Superior temporal gyrus (tissue), 1 donor: ENCODE results near the gene SPHK1.

Experiments used
- DNase-seq: peaks from one replicate; pipeline ENCODE4 v3.0.0-alpha.2; 2016; ENCODE audit errors: extremely low spot score

The SPHK1 gene

DNA sequence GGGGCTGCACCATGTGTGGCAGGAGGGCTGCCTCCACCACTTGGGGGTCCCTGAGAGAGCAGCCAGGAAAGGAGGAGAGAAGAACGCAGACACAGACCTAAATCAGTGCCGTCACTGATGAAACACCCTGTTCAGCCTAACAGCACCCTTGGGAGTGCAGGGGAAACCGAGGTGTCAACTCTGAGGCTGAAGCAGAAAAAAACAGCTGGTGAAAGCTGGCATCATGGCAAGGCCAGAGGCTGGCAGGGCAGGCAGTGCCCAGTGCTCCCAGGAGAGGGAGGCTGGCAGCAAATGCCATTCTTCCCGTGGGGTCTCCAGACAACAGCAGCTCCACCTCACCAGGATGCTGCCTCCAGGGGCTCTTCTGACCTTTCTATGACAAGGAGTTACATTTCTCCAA, 23.1 kb downstream of the SPHK1 start:
- no peak for DNase-seq

DNA sequence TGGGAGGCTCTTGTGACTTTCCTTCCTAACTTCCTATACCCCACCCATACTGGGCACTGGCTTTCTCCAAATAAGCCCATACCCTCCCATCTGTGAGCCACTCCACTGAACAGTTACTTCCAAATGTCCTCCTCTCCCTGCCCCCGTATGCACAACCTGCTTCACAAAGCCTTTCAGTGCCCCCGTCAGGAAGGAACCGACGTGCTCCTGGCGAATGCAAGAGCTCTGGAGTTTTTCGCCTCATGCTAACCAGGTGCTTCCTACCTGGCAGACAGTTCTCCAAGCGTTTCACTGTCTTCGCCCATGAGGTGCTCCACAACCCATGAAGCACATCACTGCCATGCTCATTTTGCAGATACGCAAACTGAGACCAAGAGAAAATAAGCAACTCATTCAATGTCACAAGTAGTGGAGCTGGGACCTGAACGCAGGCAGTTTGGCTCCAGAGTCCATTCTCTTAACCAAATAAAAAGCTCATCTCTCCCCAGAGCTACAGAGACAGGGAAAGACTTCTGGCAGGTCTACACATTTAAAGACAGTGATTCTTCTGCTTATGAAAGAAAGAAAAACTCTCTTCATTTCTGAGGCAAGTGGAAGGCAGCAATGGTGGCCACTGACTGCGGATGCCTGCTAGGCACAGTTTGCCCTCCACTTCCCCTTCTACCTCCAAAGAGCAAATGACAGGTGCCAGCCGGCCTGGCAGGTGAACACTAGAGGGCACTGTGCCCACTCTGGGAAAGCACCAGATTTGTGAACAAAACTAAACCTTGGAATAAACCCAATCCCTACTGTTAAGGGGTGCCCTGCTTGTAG, 23.8 kb downstream of the SPHK1 start:
- DNase-seq: peak; percentile 68

DNA sequence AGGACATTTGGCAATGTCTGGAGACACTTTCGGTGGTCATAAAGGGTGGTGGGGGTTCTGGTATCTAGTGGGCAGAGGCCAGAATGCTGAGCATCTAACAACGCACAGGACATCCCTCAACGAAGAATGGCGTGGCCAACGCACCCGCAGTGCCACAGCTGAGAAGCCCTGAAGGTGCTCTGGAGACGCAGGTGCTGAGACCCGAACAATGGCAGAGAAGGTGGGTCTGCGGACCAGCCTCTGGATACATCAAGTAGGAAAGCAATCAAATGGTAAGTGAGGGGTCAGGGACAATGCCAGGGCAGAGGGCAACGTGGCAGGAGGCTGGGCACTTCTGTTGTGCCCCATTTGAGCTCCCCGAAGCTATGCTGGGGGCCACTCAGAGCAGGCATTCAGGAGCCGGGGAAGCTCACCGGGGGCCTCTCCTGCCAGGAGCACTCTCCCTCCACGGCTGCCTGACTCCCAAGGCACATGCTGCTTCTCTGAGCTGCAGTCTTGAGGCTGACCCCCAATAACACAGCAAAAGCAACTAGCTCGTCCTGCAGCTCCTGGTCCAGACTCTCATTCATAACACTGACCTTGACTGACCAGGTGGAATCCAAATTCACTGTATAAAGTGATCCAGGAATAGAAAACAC, 26.0 kb downstream of the SPHK1 start:
- DNase-seq: no peak

DNA sequence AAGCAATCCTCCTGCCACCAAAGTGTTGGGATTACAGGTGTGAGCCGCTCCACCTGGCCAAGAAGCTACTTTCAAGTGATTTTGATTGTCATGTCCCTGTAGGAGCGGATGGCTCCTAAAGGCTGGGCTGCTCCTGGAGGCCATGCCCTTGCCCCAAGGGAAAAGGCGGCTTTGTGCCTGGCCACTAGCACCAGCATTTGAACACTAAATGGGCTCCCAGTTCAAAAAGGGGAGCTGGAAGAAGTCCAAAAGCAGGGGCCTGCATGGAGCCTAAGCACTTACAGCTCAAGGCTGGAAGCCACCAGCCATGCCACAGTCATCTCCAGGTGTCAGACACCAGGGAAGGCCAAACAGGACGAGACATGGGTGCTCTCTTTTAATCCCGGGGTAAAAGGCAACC, 26.8 kb downstream of the SPHK1 start:
- DNase-seq: no peak

DNA sequence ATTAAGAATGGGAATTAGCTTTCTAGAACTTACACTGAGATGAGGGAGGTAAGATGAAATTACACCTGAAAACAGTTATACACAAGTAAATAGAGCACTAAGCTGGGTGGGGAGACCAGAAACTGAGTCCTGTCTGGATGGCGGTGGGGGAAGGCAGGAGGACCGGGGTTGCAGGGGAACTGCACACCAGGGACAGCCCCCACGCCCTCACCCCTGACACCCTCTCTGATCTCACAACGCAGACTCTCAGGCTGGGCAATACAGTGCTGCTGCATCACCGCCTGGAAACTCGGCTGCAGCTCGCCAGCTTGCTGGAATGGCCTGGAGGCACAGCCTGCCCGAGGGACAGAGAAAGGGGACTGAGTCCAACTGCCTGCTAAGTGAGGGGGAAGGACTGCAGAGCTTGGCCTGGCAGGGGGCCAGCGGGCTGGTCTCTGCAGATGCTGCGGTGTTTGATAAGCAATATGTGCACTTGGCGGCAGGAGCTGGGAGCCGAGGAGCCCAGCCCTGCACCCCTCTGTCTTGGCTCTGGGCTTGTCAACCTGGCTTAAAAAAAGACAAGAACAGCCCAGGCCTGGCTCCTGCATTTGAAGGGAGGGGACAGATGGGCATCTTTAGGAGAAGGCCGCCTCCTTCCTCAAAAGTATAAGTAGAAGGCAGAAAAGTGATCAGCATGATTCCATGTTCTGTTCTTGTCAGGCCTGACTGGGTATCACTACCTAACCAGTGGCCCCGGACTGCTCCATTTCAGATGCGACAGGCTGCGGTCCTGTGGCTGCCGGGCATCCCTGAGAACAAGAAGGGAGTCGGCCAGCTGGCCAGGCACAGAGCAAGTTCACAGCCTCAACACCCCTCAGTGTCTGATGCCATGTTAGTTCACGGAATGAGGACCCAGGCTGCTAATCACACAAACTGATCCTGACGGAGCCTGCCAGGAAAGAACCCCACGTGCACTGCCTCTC, 30.2 kb downstream of the SPHK1 start:
- peak; percentile 63 for DNase-seq

DNA sequence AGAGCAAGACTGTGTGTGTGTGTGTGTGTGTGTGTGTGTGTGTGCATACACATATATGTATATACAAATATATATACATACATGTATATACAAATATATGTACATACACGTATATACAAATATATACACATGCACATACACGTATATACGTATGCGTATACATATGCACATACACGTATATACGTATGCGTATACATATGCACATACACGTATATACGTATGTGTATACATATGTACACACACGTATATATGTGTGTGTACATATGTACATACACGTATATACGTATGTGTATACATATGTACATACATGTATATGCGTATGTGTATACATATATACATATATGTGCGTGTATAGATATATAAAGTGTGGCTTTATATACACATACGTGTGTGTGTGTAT, 31.4 kb downstream of the SPHK1 start:
- DNase-seq: no peak

DNA sequence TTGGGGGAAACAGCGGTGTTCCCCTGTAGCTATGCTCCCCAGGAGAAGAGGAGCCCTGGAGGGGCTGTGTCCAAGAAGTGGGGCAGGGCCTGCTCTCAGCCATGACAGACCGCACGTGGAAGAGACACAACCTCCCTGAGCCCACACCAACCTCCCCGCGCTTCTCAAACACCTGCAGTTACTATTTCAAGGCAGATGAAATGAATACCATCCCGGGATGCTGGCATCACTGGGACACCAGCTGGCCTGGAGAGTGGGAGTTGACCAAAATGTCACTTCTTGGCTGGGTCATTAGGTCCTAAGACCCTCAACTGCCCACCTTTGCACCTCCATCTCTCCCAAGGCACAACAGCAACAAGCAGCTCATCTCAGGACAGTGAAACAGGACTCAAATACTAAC, 32.0 kb downstream of the SPHK1 start:
- DNase-seq: no peak

DNA sequence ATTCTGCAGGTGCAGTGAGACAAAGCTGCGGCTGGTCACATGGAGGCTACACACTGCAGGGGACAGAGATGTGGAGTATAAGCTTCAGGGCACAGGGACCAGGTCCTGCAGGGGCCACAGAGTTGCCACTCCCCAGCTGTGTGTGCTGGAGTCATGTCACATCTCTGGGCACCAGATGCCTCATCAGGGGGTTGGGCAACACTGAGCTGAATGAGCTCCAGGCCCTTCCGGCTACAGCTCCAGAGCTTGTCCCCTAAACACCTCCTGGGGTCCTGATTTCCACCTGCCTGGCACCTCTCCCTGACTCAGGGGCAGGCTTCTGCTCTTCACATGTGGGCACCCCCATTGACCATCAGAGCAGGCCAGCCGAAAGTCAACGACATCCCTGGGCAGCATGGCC, 32.5 kb downstream of the SPHK1 start:
- DNase-seq: no peak

DNA sequence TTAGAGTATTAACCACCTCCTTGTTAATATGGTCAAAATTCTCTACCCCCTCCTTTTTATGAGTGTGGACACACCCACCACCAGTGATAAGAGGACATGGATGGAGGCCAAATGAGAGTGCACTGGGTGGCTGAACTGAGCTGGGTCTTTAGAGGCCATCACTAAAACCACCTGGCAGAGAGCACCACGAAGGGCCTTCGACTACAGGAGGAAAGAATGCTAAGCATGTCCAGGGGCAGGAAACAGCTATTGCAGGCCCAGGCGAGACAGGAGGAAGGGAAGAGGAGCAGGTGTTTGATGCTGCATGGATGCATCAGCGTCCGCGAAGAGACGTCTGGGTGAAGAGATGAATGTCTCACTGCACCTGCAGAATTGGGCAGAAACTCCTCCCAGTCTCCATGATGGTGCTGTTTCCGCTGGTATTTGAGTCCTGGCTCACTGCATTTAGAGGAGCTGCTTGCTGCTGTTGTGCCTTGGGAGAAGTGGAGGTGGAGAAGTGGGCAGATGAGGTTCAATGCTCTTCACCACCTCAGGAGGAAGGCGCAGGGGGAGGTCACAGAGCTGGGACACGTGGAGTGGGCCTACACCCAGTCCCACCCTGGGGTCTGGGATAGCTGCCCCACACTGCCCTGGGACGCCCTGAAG, 33.2 kb downstream of the SPHK1 start:
- no peak for DNase-seq

DNA sequence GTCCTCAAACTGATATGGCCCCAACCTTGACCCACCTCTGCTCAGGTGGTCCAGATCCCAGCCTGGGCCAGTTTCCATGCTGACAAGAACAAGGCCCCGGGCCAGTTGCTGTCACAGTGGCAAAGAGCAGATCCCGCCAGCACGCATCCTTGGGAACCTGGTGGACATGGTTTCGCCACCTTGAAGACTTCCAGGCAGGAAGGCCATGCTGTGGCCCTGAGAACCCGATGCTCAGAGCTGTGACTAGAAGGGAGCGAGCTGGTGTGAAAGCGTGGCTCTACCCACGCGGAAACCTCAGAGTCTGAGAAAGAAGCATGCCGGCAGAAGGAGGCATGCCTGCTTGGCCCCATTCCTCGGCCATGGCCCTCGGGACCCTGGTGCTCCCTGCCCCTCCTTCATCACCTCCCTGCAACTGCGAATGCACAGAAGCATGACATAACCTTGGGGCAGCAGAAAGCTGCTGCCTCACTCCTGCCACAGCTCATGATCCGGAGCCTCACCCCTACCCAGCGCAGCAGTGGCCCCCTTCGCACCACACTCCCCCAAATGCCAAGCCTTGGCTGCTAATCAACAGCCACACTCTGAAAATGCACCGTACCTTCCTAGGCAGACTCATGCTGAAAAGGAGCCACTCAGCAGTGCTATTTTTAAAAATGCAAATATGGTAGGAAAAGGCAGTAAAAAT, 35.3 kb downstream of the SPHK1 start:
- peak; percentile 44 for DNase-seq

DNA sequence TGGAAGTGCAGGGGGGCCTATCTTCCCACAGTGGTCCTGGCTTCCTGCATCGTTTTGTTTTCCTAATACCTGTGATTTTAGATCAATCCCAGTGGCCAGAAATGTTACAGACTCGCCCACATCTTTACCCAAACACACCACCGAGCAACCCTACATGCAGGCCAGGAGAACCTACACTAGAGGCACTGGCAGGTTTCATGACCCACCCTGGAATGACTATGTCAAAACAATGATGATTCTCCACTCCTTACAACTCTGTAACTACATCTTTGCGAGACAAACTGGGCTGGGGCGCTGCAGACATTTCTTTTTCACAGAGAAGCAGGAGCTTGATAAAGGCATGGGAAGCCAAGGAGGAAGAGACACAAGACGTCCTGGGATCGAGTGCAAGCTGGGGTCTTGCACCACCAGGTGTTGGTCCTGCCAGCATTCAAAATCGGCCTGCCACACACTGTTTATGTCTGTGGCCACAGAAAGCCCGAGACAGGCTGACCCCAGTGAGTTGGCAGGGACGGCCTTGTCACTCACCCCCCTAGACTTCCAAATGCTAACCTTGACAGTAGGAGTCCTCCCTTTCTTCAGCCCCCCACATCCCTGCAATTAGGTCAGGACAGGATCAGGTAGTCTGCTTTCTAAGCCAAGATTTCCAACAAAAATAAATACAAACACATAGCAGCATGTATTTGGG, 36.1 kb downstream of the SPHK1 start:
- no peak for DNase-seq

DNA sequence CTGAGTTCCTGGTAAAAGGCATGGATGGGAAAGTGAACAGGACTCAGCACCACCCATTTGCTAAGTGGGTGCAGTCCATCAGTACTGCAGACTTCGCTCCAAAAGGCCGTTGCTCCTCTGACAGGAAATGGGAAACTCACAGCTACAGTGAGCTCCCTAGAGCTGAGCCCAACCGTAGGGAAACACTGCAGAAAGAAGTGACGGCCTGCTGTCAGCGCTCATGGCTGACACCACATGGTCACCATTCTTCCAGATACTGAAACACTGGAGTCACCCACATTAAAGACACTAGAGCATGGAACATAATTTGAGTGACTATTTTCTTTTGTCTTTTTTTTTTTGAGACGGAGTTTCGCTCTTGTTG, 36.6 kb downstream of the SPHK1 start:
- DNase-seq: peak; percentile 31

DNA sequence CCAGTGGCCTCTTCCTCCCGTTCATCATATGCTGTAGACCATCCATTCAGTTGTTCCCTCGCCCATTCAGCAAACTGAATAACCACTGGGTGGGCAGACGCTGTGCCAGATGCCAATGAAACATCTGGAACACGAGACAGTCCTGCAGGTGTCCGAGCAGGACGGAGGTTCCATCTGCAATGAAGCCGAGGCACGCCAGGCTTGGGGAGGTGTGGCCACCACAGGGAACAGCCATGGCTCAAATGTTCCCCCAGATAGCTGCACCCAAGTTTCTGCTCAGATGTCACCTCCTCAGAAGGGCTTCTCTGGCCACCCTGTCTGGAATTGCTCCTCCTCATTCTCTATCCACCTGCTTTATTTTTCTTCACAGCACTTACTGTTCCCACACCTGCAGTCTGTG, 38.0 kb downstream of the SPHK1 start:
- no peak for DNase-seq

DNA sequence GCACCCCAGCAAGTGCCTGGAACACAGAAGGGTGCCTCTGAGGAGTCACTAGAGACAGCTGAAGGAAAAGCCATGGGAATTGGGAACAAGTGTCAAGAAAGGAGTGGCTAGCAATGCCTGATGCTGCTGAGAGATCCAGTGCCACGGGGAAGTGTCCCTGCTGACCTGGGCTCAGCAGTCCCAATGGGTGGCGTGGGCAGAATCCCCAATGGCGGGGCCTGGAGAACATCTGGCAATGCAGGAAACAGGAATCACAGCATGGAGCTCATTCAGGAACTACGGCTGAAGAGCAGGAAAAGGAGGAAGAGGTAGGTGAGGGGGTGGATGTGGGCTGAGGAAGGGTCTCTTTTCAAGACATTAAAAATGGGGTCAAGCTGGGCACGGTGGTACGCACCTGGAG, 38.5 kb downstream of the SPHK1 start:
- DNase-seq: no peak

DNA sequence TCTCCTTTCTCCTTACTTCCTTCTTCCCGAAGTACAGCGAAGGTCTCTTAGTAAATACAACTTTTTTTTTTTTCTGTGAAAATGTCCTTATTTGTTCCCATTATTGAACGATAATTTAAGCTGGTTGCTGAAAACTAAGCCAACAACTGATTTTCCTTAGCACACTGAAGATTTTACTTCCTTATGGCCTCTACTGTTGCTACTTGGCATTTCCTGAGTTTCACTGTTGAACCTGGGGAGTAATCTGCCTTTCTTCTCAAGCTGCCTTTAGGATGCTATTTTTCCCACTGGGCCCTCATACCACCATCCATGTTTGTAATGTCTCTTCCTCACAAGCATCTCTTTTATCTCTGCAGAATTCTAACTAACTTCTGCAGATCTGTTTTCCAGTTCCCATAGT, 42.4 kb downstream of the SPHK1 start:
- no peak for DNase-seq

DNA sequence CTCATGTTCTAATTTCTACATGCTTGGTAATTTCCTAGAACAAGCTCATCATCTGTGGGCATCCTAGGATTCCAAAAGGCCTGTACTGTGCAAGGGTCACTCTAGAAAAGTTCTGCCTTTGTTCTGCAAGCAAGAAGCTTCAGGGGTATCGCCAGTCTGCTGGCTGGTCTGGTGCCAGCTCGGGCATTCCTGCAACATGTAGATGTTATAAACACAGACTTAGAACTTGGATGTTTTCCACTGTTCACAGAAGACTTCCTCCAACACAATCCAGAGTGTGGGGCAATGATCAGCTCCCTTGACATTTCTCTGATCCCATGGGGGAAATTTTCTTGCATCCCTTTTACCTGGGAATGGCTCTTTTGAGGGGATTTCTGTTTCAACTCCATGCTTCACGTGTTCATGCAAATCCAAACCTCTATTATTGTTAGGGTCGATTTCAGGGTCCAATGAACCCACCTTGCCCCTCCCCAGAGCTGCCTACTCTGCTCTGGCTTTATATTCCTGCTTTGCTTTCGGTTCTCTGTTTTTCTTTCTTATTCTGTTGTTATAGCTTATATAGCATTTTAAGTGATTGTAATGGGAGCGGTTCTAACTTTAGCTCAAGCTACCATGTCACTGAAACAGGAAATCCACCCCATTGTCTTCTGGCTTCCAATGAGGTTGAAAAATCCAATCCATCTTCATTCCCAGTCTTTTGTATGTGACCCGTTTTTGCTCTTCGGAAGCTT, 43.3 kb downstream of the SPHK1 start:
- DNase-seq: no peak

DNA sequence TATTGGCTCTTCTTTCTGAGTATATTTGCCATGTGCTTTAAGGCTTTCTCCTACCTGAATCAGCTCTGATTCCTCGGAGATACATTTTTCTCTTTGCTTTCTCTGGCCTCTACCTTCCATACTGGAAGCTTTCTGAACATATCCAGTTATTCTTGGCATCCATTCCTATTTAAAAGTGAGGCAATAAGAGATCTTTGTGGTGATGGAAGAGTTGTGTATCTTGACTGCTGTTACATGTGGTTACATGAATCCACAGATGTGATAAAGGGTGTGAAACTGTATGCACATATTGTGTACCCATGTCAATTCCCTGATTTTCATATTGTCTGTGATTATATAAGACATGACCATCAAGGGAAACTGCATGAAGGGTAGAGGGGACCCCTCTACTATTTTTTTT, 44.1 kb downstream of the SPHK1 start:
- no peak for DNase-seq

DNA sequence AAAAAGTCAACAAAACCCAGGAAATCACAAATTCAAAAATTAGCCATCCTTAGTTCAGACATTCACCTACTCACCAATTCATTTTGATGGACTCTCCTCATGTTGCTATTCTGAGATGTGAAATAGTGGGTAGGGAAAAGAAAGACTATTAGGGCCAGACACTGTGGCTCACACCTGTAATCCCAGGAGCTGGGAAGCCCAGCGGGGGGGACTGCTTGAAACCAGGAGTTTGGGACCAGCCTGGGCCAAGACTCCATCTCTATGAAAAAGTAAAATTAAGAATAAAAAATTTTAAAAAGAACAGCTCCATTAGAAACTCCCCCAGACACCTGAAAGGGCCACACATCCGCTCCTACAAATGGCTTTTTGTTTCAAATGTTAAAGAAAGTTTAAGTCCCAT, 47.1 kb downstream of the SPHK1 start:
- DNase-seq: no peak

DNA sequence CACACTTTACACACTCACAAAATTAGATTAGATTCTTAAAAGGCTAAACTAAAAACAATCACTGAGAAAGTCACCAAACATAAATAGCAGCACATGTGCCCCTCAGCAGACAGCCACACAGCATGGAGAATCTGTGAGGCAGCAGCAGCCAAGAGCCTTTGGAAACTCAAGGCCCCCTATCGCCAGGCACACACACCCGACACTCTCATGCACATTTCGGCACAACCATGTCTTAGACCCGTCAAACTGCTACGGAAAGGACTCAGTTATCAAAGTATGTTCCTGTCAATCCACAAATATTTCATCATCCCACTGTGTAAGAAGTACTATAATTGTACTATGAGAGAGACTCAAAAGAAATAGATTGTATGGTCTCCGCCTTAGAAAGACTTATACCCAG, 47.6 kb downstream of the SPHK1 start:
- no peak for DNase-seq

DNA sequence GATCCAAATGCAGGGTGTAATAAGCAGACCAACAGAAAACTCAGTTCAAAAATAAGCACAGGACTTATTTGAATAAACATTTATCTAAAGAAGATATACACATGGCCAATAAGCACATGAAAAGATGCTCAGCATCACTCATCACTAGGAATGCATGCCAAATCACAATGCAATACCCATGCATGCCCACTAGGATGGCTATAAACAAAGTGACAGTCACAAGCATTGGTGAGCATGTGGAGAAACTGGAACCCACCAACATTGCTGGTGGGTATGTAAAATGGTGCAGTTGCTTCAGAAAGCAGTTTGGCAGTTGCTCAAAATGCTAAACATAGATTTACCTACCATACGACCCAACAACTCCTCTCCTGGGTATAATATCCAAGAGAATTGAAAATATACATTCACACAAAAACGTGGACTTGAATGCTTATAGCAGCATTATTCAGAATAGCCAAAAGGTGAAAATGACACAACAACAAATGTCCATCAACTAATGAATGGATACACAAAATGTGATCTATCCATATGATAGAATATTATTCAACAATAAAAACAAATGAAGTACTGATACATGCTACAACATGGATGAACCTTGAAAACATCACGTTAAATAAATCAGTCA, 48.4 kb downstream of the SPHK1 start:
- no peak for DNase-seq
